ENCODE data around the gene GMNN. TPM values are rescaled to one million over a fixed set of nuclear protein-coding genes. Genes with fewer than 3 reads are reported as not detected.

The GMNN gene
- 11.0 and 11.7 TPM in 2 replicates for total RNA-seq

DNA sequence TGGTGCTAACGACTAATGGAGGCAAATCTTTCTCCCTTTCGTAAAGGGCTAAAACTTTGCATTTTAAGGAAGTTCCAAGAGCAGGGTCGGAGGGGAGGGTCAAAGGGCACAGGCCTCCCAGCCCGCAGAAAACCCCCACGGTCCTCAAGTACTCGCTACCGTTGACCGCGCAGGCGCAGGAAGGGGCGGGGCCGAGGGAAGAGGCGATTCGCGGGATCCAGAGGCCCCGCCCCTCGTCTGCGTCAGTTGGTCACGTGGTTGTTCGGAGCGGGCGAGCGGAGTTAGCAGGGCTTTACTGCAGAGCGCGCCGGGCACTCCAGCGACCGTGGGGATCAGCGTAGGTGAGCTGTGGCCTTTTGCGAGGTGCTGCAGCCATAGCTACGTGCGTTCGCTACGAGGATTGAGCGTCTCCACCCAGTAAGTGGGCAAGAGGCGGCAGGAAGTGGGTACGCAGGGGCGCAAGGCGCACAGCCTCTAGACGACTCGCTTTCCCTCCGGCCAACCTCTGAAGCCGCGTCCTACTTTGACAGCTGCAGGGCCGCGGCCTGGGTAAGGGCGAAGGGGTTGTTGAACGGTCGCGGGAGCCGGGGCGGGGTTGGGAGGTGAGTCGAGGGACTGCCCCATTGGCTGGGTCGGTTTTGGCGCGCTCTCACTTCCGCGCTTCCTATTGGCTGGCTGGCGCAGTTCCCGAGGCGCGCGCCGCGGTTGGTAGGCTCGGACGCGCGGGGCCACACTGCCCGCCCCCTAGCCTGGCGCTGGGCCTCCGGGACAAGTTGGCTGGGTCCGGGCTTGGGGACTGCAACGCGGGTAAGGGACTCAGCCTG, at the start of gene GMNN:
TSS of gene GMNN (plus strand) at position 242 of the 824 bp plus-strand sequence. CDS start 2,310 bp downstream, outside the sequence.

DNA sequence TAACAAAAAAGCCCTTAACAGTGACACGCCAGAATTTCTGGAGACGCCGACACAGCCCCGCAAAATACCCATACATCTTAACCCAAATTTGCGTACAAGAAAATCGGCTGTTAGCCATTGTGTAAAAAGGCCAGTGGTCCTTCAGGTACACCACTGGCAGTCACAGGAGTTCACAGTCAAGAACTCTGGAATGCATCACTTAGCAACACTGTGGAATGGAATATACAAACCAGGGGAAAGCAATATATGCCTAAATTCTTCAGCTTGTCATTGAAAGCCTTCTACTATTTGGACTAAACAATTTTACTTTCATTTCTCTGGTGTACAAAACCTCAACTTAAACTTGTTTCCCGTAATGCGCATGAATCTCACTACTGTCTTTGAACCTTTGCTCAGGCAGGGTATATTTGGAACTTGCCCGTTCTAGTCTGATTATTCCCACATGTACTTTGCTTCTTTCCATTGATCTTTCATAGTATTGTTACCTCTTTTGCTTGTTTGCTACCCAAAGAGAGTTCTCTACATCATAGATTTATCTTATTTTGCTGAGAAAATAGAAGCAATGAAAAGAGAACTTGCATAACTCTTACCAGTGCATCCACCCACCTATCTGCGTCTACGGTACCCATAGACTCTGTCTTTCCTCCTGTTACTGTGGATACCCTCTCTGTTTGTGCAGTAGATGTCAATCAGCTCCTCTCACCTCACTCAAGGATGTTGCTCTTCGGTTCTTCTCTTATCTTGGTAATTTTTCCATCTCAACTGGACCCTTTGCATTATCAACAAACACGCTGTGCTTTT, 24.2 kb downstream of the GMNN start, which contains the start of gene ARMH2:
TSS of gene ARMH2 (minus strand) at position 178 of the 801 bp plus-strand sequence. CDS start at position 118, 60 bp downstream.

Other genes with a start within 250 kb of the GMNN start
- gene KIAA0319, start 128.7 kb upstream of the GMNN start, total RNA-seq: not detected in 2 replicates
- gene TDP2, start 108.0 kb upstream of the GMNN start, total RNA-seq: 13.4 and 16.4 TPM in 2 replicates
- gene ACOT13, start 107.9 kb upstream of the GMNN start, total RNA-seq: 3.1 and 3.2 TPM in 2 replicates
- gene C6orf62, start 55.8 kb upstream of the GMNN start, total RNA-seq: 89.9 and 116 TPM in 2 replicates
- gene ARMH2, start 24.0 kb downstream of the GMNN start, total RNA-seq: not detected in 2 replicates
- gene RIPOR2, start 161.0 kb downstream of the GMNN start, total RNA-seq: 6.0 and 9.2 TPM in 2 replicates